BLaER1 treated with 17β-estradiol and CSF1 and Interleukin-3, amounts not matched to agents 10 nM and 100 nM (cell line): ENCODE measurements around the gene WWOX.

ENCODE experiments used
- H3K27ac ChIP-seq, 11 experiments: shearing (Covaris generic); formaldehyde crosslinking; 2 replicates each; pipeline ENCODE4 v1.8.1; 2022
- H3K27me3 ChIP-seq, 11 experiments: shearing (Covaris generic); formaldehyde crosslinking; 2 replicates each; pipeline ENCODE4 v1.8.1; 2022
- H3K36me3 ChIP-seq, 11 experiments: shearing (Covaris generic); formaldehyde crosslinking; 2 replicates each; pipeline ENCODE4 v1.8.1; 2022
- H3K4me1 ChIP-seq, 10 experiments: shearing (Covaris generic); formaldehyde crosslinking; 2 replicates each; pipeline ENCODE4 v1.8.1; 2022
- H3K4me2 ChIP-seq, 11 experiments: shearing (Covaris generic); formaldehyde crosslinking; 2 replicates each; pipeline ENCODE4 v1.8.1; 2022
- H3K4me3 ChIP-seq, 10 experiments: shearing (Covaris generic); formaldehyde crosslinking; 2 replicates each; pipeline ENCODE4 v1.8.1; 2022
- H3K9ac ChIP-seq, 11 experiments: shearing (Covaris generic); formaldehyde crosslinking; 2 replicates each; pipeline ENCODE4 v1.8.1; 2022
- H3K9me3 ChIP-seq, 11 experiments: shearing (Covaris generic); formaldehyde crosslinking; replicated peaks in 1 of 11; 2 replicates each; pipeline ENCODE4 v1.8.1; 2022
- H4K20me1 ChIP-seq, 11 experiments: shearing (Covaris generic); formaldehyde crosslinking; 2 replicates each; pipeline ENCODE4 v1.8.1; 2022
- Cebpa-rat ChIP-seq, 11 experiments: shearing (Covaris generic); IDR thresholded peaks; 2 replicates each; pipeline ENCODE4 v1.8.1; 2022

The WWOX gene

GRCh38 chr16:79177018-79177417 lies 1077.6 kb downstream of the WWOX start:
- Histone ChIP-seq H3K36me3 (no peaks in the 10 kb centered on the region), H3K4me3 (no peak overlapping the region), H3K27ac (peak overlapping the region in 1 of 11 experiments; percentile 26; a peak in 1 of 22 replicates), H3K4me1 (peaks cover 17 to 45% (median 29%) of the 10 kb centered on the region in 10 experiments), H3K9me3 (peaks cover 18 to 46% (median 28%) of the 10 kb centered on the region in 11 experiments; a peak in 20 of 22 replicates), H4K20me1 (no peaks in the 10 kb centered on the region), H3K9ac (peak overlapping the region in 2 of 11 experiments; percentile 24 to 38; a peak in 2 of 22 replicates), H3K27me3 (no peaks in the 10 kb centered on the region), H3K4me2 (peak overlapping the region; percentile 46 to 72 (median 62))
- TF ChIP-seq Cebpa-rat (IDR thresholded peaks at IDR 0.05): no peak

GRCh38 chr16:79181419-79181818 lies 1082.0 kb downstream of the WWOX start:
- Histone ChIP-seq H3K27ac (no peak overlapping the region), H3K9ac (no peak overlapping the region), H3K9me3 (peaks cover 16 to 30% (median 22%) of the 10 kb centered on the region in 11 experiments; a peak in 20 of 22 replicates), H3K4me1 (peaks cover 11 to 25% (median 17%) of the 10 kb centered on the region in 10 experiments), H3K4me2 (no peak overlapping the region), H3K27me3 (no peaks in the 10 kb centered on the region), H4K20me1 (no peaks in the 10 kb centered on the region), H3K36me3 (no peaks in the 10 kb centered on the region), H3K4me3 (no peak overlapping the region)
- no peak for TF ChIP-seq Cebpa-rat (IDR thresholded peaks at IDR 0.05)

GRCh38 chr16:79182616-79183015 lies 1083.2 kb downstream of the WWOX start:
- Histone ChIP-seq H4K20me1 (no peaks in the 10 kb centered on the region), H3K27me3 (no peaks in the 10 kb centered on the region), H3K9ac (no peak overlapping the region), H3K4me1 (peaks cover 0 to 13% (median 6%) of the 10 kb centered on the region in 10 experiments; a peak in 13 of 20 replicates), H3K4me3 (no peak overlapping the region), H3K4me2 (no peak overlapping the region), H3K9me3 (peaks cover 16 to 37% (median 25%) of the 10 kb centered on the region in 11 experiments; a peak in 20 of 22 replicates), H3K27ac (no peak overlapping the region), H3K36me3 (no peaks in the 10 kb centered on the region)
- TF ChIP-seq Cebpa-rat (IDR thresholded peaks at IDR 0.05): no peak

DNA sequence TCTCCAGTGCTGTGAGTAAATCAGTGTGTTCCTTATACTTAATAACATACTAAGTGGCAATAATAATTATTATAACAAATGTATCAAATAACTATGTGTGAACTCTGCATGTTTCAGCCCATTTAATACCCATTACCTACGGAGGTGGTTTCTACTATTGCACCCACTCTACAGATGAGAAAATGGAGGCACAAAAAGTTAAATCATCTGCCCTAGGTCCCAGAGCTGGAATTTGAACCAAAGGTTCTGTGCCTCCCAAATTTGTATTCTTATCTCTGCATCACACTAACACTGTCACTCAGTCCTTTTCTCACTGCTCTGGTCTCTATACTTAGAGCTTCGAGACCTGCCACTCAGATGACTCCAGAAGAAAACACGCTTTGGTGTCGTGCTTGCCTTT lies 1084.1 kb downstream of the WWOX start:
- Histone ChIP-seq H3K27me3 (no peaks in the 10 kb centered on the region), H4K20me1 (no peaks in the 10 kb centered on the region), H3K27ac (no peak overlapping the region), H3K9ac (no peak overlapping the region), H3K36me3 (no peaks in the 10 kb centered on the region), H3K4me2 (no peak overlapping the region), H3K4me3 (no peak overlapping the region), H3K4me1 (peaks cover 8 to 18% (median 14%) of the 10 kb centered on the region in 10 experiments; a peak in 19 of 20 replicates), H3K9me3 (peaks cover 23 to 39% (median 30%) of the 10 kb centered on the region in 11 experiments; a peak in 20 of 22 replicates)
- no peak for TF ChIP-seq Cebpa-rat (IDR thresholded peaks at IDR 0.05)

GRCh38 chr16:79184464-79185030 lies 1085.1 kb downstream of the WWOX start:
- H3K4me2 ChIP-seq: peak overlapping the region in 3 of 11 experiments; percentile 6 to 41 (median 35); a peak in 4 of 22 replicates
- H3K9ac ChIP-seq: no peak overlapping the region
- H3K27ac ChIP-seq: no peak overlapping the region
- H3K9me3 ChIP-seq: peaks cover 18 to 32% (median 25%) of the 10 kb centered on the region in 11 experiments; a peak in 19 of 22 replicates
- H3K27me3 ChIP-seq: no peaks in the 10 kb centered on the region
- no peaks in the 10 kb centered on the region for H4K20me1 ChIP-seq
- H3K4me3 ChIP-seq: no peak overlapping the region
- TF ChIP-seq Cebpa-rat (IDR thresholded peaks at IDR 0.05): no peak
- H3K36me3 ChIP-seq: no peaks in the 10 kb centered on the region
- peaks cover 8 to 19% (median 14%) of the 10 kb centered on the region in 10 experiments; a peak in 19 of 20 replicates for H3K4me1 ChIP-seq

DNA sequence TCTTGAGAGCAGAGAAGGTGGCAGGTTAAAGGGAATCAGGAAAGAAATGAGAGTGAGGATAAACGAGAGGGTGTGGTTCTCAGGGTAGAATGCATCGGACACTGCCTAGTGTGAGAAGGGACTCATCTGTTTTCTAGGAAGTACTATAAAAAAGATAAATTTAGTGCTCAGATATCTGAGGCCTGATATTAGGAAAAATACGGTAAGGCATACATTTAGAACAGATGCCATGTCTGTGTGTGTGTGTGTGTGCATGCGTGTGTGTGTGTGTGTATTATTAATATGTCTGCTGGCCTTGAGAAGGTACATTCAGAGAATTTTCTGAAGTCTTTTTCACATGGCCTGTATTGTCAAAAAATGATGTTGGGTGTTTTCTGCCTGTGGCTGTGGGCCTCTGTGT lies 1086.3 kb downstream of the WWOX start:
- Histone ChIP-seq H3K4me3 (no peak overlapping the region), H3K27me3 (no peaks in the 10 kb centered on the region), H3K27ac (no peak overlapping the region), H3K4me2 (peak overlapping the region in 5 of 11 experiments; percentile 6 to 41 (median 33); a peak in 4 of 22 replicates), H3K9ac (no peak overlapping the region), H3K9me3 (peaks cover 9 to 21% (median 16%) of the 10 kb centered on the region in 11 experiments; a peak in 13 of 22 replicates), H4K20me1 (no peaks in the 10 kb centered on the region), H3K4me1 (peaks cover 8 to 19% (median 14%) of the 10 kb centered on the region in 10 experiments; a peak in 19 of 20 replicates), H3K36me3 (no peaks in the 10 kb centered on the region)
- no peak for TF ChIP-seq Cebpa-rat (IDR thresholded peaks at IDR 0.05)

DNA sequence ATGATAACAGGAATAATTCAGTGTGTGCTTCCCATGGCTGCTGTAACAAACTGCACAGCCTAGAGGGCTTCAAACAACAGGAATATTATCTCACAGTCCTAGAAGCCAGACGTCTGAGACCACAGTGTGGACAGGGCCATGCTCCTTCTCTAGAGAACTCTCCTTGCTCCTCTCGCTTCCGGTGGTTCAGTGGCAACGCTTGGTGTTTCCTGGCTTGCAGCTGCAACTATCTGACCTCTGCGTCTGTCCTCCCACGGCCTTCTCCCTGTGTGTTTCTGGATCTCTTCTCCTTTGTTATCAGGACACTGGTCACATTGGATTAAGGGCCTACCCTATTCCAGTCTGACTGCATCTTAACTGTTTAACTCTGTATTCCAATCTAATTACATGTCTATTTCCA lies 1086.7 kb downstream of the WWOX start:
- no peak overlapping the region for H3K27ac ChIP-seq
- H3K9me3 ChIP-seq: peaks cover 9 to 21% (median 15%) of the 10 kb centered on the region in 11 experiments; a peak in 13 of 22 replicates
- H3K27me3 ChIP-seq: no peaks in the 10 kb centered on the region
- H4K20me1 ChIP-seq: no peaks in the 10 kb centered on the region
- H3K4me3 ChIP-seq: no peak overlapping the region
- TF ChIP-seq Cebpa-rat (IDR thresholded peaks at IDR 0.05): no peak
- H3K9ac ChIP-seq: no peak overlapping the region
- no peaks in the 10 kb centered on the region for H3K36me3 ChIP-seq
- H3K4me1 ChIP-seq: peaks cover 8 to 19% (median 14%) of the 10 kb centered on the region in 10 experiments; a peak in 19 of 20 replicates
- H3K4me2 ChIP-seq: no peak overlapping the region

DNA sequence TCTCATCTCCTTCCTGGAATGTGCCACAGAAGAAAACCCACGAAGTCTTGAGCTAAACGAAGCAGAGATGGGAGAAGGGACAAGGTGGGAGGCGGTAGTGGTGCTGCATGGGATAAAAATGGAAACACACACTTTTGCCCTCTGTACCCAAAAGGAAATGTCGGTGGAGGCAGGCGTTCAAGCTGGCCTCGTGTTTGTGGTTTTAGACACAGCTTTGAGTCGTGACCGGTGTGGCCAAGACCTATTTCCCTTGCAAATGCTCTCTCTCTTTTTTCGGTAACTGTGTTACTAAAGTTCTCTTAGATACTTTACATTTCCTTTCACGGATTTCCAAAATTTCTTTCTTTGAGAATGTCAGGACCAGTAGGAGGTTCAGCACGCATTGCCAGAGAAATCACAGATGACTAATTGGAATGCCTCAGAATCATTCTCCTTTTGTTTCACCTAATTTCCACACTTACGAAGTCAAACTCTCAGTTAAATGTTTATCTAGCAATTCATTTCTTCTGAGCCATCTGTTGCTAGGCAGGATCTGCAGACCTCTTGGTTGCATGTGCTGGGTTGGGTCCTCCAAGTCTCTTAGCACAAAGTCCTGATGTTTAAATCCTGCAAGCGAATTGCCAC lies 1088.8 kb downstream of the WWOX start:
- H3K9me3 ChIP-seq: peaks cover 9 to 21% (median 13%) of the 10 kb centered on the region in 11 experiments; a peak in 13 of 22 replicates
- H3K9ac ChIP-seq: no peak overlapping the region
- no peaks in the 10 kb centered on the region for H3K36me3 ChIP-seq
- no peaks in the 10 kb centered on the region for H3K27me3 ChIP-seq
- H3K4me3 ChIP-seq: no peak overlapping the region
- H4K20me1 ChIP-seq: no peaks in the 10 kb centered on the region
- no peak for TF ChIP-seq Cebpa-rat (IDR thresholded peaks at IDR 0.05)
- peak overlapping the region; percentile 5 to 55 (median 45); a peak in 20 of 22 replicates for H3K4me2 ChIP-seq
- no peak overlapping the region for H3K27ac ChIP-seq
- peaks cover 8 to 19% (median 14%) of the 10 kb centered on the region in 10 experiments; a peak in 19 of 20 replicates for H3K4me1 ChIP-seq

GRCh38 chr16:79188739-79189122 lies 1089.3 kb downstream of the WWOX start:
- Histone ChIP-seq H3K36me3 (no peaks in the 10 kb centered on the region), H4K20me1 (no peaks in the 10 kb centered on the region), H3K27me3 (no peaks in the 10 kb centered on the region), H3K4me1 (peaks cover 8 to 19% (median 14%) of the 10 kb centered on the region in 10 experiments; a peak in 19 of 20 replicates), H3K9me3 (peaks cover 9 to 21% (median 13%) of the 10 kb centered on the region in 11 experiments; a peak in 13 of 22 replicates), H3K27ac (no peak overlapping the region), H3K9ac (no peak overlapping the region), H3K4me3 (no peak overlapping the region), H3K4me2 (peak overlapping the region in 6 of 11 experiments; percentile 5 to 55 (median 40); a peak in 4 of 22 replicates)
- no peak for TF ChIP-seq Cebpa-rat (IDR thresholded peaks at IDR 0.05)
